ENCODE data around the gene PIR.
A peak's percentile ranks its signal among the peaks of the same experiment; 100 is the strongest.

PIR gene

GRCh38 chrX:15496824-15497223 lies 3.7 kb upstream of the PIR start:
- DNase-seq (ENCODE audit: extremely low read depth, low read depth): no peak
- H3K4me3 ChIP-seq (replicated peaks; ENCODE audit: low read depth, low read length): no peak overlapping the region
- no peak for TF ChIP-seq CTCF (IDR thresholded peaks at IDR 0.05; ENCODE audit: low read depth, low read length, missing control alignments)

- TF ChIP-seq CTCF (IDR thresholded peaks at IDR 0.05; ENCODE audit: low read depth, low read length, missing control alignments): no peak
- H3K4me3 ChIP-seq (replicated peaks; ENCODE audit: low read depth, low read length): no peak overlapping the region
- no peak for DNase-seq (ENCODE audit: extremely low read depth, low read depth)
Observed at GRCh38 chrX:15495801-15496200, 2.7 kb upstream of the PIR start.

- no peak for TF ChIP-seq CTCF (IDR thresholded peaks at IDR 0.05; ENCODE audit: low read depth, low read length, missing control alignments)
- peak overlapping the region; percentile 44 for H3K4me3 ChIP-seq (replicated peaks; ENCODE audit: low read depth, low read length)
- no peak for DNase-seq (ENCODE audit: extremely low read depth, low read depth)
Observed at GRCh38 chrX:15492469-15492868, 664 bp downstream of the PIR start.

GRCh38 chrX:15483891-15484290 lies 9.2 kb downstream of the PIR start:
- no peak for TF ChIP-seq CTCF (IDR thresholded peaks at IDR 0.05; ENCODE audit: low read depth, low read length, missing control alignments)
- H3K4me3 ChIP-seq (replicated peaks; ENCODE audit: low read depth, low read length): no peak overlapping the region
- no peak for DNase-seq (ENCODE audit: extremely low read depth, low read depth)

- TF ChIP-seq CTCF (IDR thresholded peaks at IDR 0.05; ENCODE audit: low read depth, low read length, missing control alignments): no peak
- no peak for DNase-seq (ENCODE audit: extremely low read depth, low read depth)
- no peak overlapping the region for H3K4me3 ChIP-seq (replicated peaks; ENCODE audit: low read depth, low read length)
Observed at GRCh38 chrX:15475486-15475885, 17.6 kb downstream of the PIR start.

GRCh38 chrX:15475021-15475420 lies 18.1 kb downstream of the PIR start:
- TF ChIP-seq CTCF (IDR thresholded peaks at IDR 0.05; ENCODE audit: low read depth, low read length, missing control alignments): no peak
- no peak overlapping the region for H3K4me3 ChIP-seq (replicated peaks; ENCODE audit: low read depth, low read length)
- DNase-seq (ENCODE audit: extremely low read depth, low read depth): no peak

GRCh38 chrX:15474028-15474427 lies 19.1 kb downstream of the PIR start:
- no peak for TF ChIP-seq CTCF (IDR thresholded peaks at IDR 0.05; ENCODE audit: low read depth, low read length, missing control alignments)
- H3K4me3 ChIP-seq (replicated peaks; ENCODE audit: low read depth, low read length): no peak overlapping the region
- no peak for DNase-seq (ENCODE audit: extremely low read depth, low read depth)
